ENCODE results near the gene MRPL45.

DNA sequence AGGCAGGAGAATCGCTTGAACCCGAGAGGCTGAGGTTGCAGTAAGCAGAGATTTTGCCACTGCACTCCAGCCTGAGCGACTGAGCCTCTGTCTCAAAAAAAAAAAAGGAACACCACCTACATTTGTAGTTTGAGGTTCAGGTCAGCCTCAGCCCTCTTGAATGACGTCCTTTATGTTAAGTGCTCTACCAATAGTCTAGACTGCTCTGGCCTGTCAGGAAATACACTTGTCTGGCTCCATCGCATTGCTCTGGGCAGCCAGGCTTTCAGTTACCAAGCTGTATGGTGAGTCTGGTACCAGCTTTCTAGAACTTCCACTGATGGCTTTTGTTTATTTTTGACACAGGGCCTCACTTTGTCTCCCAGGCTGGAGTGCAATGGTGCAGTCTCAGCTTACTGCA, 66.0 kb downstream of the MRPL45 start:
- TF ChIP-seq MXI1 (IDR thresholded peaks at IDR 0.05; ENCODE audit: low read depth, low read length) (no peak), YY1 (IDR thresholded peaks at IDR 0.05; ENCODE audit: low read depth) (no peak), FOXJ3 (CRISPR knock-in tag; IDR thresholded peaks at IDR 0.05) (no peak), POLR2AphosphoS5 (IDR thresholded peaks at IDR 0.05; ENCODE audit: low read depth, low read length) (no peak)
- TF ChIP-seq, protein P1, sequence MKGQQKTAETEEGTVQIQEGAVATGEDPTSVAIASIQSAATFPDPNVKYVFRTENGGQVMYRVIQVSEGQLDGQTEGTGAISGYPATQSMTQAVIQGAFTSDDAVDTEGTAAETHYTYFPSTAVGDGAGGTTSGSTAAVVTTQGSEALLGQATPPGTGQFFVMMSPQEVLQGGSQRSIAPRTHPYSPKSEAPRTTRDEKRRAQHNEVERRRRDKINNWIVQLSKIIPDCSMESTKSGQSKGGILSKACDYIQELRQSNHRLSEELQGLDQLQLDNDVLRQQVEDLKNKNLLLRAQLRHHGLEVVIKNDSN (IDR thresholded peaks at IDR 0.05; ENCODE audit: borderline replicate concordance, low read depth) = no peak
- TF ChIP-seq, protein P2, sequence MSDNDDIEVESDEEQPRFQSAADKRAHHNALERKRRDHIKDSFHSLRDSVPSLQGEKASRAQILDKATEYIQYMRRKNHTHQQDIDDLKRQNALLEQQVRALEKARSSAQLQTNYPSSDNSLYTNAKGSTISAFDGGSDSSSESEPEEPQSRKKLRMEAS (IDR thresholded peaks at IDR 0.05; ENCODE audit: low read depth) = no peak
- TF ChIP-seq, protein P3, sequence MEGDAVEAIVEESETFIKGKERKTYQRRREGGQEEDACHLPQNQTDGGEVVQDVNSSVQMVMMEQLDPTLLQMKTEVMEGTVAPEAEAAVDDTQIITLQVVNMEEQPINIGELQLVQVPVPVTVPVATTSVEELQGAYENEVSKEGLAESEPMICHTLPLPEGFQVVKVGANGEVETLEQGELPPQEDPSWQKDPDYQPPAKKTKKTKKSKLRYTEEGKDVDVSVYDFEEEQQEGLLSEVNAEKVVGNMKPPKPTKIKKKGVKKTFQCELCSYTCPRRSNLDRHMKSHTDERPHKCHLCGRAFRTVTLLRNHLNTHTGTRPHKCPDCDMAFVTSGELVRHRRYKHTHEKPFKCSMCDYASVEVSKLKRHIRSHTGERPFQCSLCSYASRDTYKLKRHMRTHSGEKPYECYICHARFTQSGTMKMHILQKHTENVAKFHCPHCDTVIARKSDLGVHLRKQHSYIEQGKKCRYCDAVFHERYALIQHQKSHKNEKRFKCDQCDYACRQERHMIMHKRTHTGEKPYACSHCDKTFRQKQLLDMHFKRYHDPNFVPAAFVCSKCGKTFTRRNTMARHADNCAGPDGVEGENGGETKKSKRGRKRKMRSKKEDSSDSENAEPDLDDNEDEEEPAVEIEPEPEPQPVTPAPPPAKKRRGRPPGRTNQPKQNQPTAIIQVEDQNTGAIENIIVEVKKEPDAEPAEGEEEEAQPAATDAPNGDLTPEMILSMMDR (IDR thresholded peaks at IDR 0.05) = no peak
- TF ChIP-seq, protein P4, sequence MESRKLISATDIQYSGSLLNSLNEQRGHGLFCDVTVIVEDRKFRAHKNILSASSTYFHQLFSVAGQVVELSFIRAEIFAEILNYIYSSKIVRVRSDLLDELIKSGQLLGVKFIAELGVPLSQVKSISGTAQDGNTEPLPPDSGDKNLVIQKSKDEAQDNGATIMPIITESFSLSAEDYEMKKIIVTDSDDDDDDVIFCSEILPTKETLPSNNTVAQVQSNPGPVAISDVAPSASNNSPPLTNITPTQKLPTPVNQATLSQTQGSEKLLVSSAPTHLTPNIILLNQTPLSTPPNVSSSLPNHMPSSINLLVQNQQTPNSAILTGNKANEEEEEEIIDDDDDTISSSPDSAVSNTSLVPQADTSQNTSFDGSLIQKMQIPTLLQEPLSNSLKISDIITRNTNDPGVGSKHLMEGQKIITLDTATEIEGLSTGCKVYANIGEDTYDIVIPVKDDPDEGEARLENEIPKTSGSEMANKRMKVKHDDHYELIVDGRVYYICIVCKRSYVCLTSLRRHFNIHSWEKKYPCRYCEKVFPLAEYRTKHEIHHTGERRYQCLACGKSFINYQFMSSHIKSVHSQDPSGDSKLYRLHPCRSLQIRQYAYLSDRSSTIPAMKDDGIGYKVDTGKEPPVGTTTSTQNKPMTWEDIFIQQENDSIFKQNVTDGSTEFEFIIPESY (IDR thresholded peaks at IDR 0.05; ENCODE audit: borderline replicate concordance, low read depth) = no peak

All from SK-N-SH (cell line).